Activated CD4-positive, alpha-beta T cell treated with anti-CD3 and anti-CD28 coated beads, Interleukin-2, Interleukin-4, amounts not matched to agents 100 ng/mL and 50 ng/mL, durations not matched to agents 16 hours and 8 hours (primary cell): ENCODE measurements around the gene ADD1.

Experiments
- DNase-seq: peaks from one replicate; pipeline ENCODE4 v3.0.0-alpha.2; 2020; ENCODE audit warnings: low spot score

Gene ADD1

DNA sequence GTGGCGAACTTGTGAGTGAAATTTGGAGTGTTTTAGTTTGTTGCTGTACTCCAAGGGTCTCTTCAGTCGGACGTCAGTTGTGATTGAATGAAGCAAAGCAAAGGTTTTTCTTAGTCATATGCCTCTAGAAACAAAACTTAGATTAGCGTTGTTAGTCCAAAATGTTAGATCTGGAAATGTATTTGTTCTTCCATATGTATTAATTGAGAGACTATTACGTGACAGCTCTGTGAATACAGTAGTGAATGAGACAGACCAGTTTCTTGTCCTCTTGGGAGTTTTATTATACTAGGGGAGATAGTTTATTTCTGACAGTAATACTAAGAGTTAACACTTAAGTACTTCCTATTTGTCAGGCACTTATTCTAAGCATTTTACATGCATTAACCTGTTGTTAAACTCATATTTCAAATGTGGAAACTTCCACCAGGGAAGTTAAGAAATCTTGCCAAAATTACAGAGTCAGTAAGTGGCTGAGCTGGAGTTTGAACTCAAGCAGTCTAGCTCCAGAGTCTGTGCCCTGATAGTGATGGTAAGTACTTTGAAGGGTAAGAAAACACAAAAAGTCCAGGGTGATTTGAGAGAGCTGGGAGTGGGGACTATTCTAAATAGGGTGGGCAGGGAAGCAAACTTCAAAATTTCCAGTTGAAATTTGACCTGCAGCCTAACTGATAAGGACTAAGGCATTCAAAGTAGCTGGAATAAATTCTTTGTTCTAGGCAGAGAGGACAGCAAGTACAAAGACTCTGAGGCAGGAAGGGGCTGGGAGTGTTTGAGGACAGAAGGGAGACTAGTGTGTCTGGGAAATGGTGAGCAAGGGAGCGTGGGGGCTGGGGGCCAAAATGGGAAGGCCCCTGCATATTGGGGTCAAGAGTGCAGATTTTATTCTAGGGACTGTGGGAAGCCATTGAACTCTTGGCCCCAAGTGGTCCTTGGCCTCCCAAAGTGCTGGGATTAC, 17.0 kb downstream of the ADD1 start:
- no peak for DNase-seq

- DNase-seq = no peak
Observed at GRCh38 chr4:2861631-2862436, 18.2 kb downstream of the ADD1 start.

DNA sequence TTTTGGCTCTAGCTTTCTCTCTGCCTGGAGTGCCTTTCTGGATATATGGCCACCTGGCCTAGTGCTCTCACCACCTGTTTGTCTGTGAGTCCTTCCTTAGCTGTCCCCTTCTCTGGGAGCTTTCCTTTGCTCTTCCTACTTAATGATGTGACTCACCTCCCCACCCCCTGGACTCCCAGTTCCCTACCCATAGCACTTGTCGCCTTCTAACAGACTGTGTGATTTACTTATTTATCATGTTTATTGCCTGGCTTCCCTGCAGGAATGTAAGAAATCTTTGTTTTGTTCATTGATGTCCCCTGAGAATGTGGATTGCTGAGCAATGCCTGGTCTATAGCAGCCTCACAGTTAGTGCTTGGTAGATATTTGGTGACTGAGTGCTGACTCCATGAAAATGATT, 18.9 kb downstream of the ADD1 start:
- DNase-seq = no peak

DNA sequence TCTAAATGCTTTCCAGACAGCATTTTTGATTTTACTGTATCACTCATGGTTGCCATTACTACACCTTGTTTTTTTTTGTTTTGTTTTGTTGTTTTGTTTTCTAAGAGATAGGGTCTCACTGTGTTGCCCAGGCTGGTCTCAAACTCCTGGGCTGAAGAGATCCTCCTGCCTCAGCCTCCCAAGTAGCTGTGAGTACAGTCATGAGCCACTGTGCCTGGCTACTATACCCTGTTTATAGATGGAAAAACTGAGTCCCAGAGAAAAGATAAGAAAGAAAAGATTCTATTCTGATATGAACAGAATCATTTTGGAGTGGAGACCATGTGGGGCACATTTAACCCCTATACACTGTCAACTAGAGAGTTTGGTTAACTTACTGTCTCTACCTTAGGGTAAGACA, 20.0 kb downstream of the ADD1 start:
- no peak for DNase-seq

GRCh38 chr4:2865196-2865780, 21.6 kb downstream of the ADD1 start:
- no peak for DNase-seq

DNA sequence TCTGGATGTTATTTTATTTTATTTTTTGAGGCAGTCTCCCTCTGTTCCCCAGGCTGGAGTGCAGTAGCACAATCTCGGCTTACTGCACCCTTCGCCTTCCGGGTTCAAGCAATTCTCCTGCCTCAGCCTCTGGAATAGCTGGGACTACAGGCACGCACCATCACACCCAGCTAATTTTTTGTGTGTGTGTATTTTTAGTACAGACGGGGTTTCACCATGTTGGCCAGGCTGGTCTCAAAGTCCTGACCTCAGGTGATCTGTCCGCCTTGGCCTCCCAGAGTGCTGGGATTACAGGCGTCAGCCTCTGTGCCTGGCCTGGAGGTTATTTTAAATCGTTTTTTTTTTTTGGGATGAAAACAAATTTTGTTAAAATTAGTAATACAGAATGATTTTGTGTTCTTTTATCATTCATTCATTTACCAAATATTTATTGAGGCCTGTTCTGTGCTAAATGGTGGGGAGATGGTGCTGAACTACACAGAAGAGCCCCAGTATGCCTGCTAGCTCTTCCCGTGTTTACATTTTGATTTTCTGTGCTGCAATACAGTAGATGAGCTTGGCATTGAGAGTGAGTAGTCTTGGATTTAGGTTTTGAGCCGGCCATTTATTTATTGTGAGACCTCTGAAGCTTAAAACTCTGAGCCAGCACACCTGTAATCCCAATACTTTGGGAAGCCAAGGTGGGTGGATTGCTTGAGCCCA, 22.7 kb downstream of the ADD1 start:
- no peak for DNase-seq

DNA sequence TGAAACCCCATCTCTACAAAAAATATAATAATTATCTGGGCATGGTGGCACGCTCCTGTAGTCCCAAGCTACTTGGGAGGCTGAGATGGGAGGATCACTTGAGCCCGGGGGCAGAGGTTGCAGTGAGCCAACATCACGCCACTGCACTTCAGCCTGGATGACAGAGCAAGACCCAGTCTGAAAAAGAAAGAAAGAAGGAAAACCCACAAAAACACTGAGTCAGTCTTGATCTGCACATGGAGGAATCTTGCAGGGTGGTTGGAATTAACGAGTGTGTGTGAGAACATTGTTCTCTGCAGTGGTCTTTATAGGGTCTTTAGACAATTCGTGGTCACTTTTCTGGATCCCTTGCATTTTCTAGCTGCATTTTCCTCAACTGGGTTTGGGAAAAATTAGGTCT, 23.2 kb downstream of the ADD1 start:
- no peak for DNase-seq

GRCh38 chr4:2867758-2868491, 24.3 kb downstream of the ADD1 start:
- no peak for DNase-seq

- DNase-seq = no peak
Observed at GRCh38 chr4:2868877-2869487, 25.3 kb downstream of the ADD1 start.

DNA sequence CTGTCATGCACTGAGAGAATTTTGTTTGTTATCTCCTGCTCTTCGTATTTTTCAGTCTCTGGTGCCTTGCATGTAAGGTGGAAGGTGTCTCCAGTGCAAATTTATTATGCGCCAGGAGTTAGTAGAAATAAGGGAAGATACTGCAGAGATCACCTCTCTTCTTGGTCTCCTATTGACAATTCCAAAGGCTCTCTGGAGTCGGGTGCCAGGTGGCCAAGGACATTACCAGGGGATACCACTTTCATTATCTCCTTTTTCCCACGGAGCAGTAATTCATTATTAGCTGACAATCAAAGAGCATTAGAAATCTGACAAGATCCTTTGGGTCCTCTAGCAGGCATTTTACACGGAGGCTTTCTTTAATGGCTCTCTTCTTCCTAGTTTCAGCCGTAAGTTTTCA, 26.0 kb downstream of the ADD1 start:
- DNase-seq = no peak

GRCh38 chr4:2870082-2870481, 26.4 kb downstream of the ADD1 start:
- no peak for DNase-seq

DNA sequence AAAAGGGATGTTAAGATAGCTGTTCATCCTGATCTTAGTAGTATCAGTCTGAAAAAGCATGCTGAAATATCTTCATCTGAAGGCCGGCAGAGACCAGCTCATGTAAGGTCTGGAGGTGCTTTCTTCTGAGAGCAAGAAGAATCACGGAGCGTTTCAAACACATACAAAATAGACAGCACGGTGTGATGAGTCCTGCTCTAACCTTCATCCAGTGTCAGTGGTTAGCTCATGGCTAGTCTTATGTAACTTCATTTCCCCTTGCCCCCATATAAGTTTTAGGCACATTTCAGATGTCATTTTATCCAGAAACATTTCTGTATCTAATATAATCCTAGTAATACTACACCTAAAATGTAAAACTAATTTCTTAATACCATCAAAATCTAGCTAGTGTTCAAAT, 27.8 kb downstream of the ADD1 start:
- DNase-seq = no peak

DNA sequence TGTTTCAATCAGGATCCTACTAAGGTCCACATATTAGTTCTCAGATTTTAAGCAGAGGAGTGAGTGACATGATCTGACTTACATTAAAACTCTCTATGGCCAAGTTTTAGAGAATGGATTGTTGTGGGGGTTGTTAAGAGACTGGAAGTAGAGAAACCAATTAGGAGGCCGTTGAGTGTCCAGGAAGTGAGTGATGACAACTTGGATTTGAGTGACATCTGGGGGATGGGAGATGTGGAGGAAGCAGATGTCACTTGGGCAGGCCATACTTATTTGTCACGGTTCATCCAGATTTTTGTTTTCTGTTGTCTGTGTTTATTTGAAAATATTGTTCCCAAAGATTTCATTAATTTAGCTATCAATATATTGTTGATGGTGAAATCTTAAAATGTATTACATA, 28.3 kb downstream of the ADD1 start:
- no peak for DNase-seq

GRCh38 chr4:2873329-2873728, 29.7 kb downstream of the ADD1 start:
- DNase-seq = no peak

GRCh38 chr4:2874861-2875260, 31.2 kb downstream of the ADD1 start:
- no peak for DNase-seq

DNA sequence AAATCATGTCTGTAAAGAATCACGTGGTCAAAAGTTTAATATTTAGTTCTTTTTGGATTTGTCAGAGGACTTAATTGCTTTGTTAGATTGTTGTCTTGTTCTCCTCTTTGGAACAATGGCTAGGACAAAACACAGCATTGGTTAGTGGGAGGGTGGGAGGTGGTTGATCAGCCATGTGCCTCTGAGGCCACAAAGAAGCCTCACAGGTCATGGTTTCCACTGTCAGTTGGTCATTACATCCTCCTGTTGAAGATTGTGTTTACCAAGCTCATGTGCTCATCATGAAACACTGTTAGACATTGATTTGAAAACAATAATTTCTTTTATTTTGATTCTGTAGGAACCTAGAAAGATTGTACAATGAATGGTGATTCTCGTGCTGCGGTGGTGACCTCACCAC, 31.9 kb downstream of the ADD1 start:
- no peak for DNase-seq

DNA sequence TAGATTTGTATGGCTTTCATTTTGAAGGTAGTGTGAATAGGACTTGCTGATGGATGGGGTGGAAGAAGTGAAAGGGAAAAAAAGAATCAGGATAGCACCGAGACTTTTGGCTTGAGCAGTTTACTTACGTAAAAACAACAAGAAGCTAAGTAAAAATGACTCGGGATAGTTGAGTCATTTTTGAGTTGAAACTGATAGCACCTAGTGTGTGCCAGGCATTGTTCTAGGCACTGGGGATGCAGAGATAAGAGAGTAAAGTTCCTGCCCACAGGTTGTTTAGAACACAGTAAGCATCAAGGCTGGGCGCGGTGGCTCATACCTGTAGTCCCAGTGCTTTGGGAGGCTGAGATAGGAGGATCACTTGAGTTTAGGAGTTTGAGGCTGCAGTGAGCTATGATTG, 34.7 kb downstream of the ADD1 start:
- no peak for DNase-seq

- no peak for DNase-seq
Observed at GRCh38 chr4:2879026-2879425, 35.4 kb downstream of the ADD1 start.

- no peak for DNase-seq
Observed at GRCh38 chr4:2881431-2881830, 37.8 kb downstream of the ADD1 start.

- no peak for DNase-seq
Observed at GRCh38 chr4:2882341-2882740, 38.7 kb downstream of the ADD1 start.

- DNase-seq = no peak
Observed at GRCh38 chr4:2886161-2886560, 42.5 kb downstream of the ADD1 start.
